Suppressor macrophage treated with lipopolysaccharide for 1 hour (primary cell): ENCODE measurements around the gene PATJ.
"Not testable (repeated sequence)": the region's sequence is repeated elsewhere in the genome, so short reads cannot be mapped to it uniquely, and the experiment has no call there.

Experiments used
- DNase-seq, 3 donors: peaks; one replicate each; pipeline ENCODE4 v3.0.0-alpha.2; 2020 to 2022

The PATJ gene

GRCh38 chr1:62181532-62181931 lies 439.3 kb downstream of the PATJ start:
- no peak for DNase-seq

- DNase-seq, result not testable (repeated sequence)
Measured at GRCh38 chr1:62182157-62182556, 439.9 kb downstream of the PATJ start.

- DNase-seq, result not testable (repeated sequence)
Measured at GRCh38 chr1:62183164-62184020, 441.1 kb downstream of the PATJ start.

GRCh38 chr1:62184336-62184735 lies 442.1 kb downstream of the PATJ start:
- DNase-seq, result no peak

- not testable (repeated sequence) for DNase-seq
Measured at GRCh38 chr1:62185233-62185632, 443.0 kb downstream of the PATJ start.

- DNase-seq, result no peak
Measured at GRCh38 chr1:62185677-62186076, 443.4 kb downstream of the PATJ start.

GRCh38 chr1:62187548-62187947 lies 445.3 kb downstream of the PATJ start:
- DNase-seq, result no peak

- no peak for DNase-seq
Measured at GRCh38 chr1:62188111-62188510, 445.8 kb downstream of the PATJ start.

- no peak for DNase-seq
Measured at GRCh38 chr1:62194651-62195544, 452.6 kb downstream of the PATJ start, which contains the start of gene L1TD1. Gene L1TD1 (plus strand): TSS chr1:62194849. CDS start chr1:62206629, 11,780 bp downstream.

GRCh38 chr1:62196086-62196690 lies 453.9 kb downstream of the PATJ start:
- DNase-seq, result no peak

- DNase-seq, result no peak
Measured at GRCh38 chr1:62198069-62198780, 455.9 kb downstream of the PATJ start.

GRCh38 chr1:62198781-62199125 lies 456.5 kb downstream of the PATJ start:
- DNase-seq, result no peak

- no peak for DNase-seq
Measured at GRCh38 chr1:62207187-62207586, 464.9 kb downstream of the PATJ start.

GRCh38 chr1:62208087-62208486 lies 465.8 kb downstream of the PATJ start:
- no peak for DNase-seq

- no peak for DNase-seq
Measured at GRCh38 chr1:62208970-62209369, 466.7 kb downstream of the PATJ start.

- peak; percentile 41 to 76 (median 51) for DNase-seq
Measured at GRCh38 chr1:62209931-62210595, 467.8 kb downstream of the PATJ start.

GRCh38 chr1:62210960-62211359 lies 468.7 kb downstream of the PATJ start:
- no peak for DNase-seq

GRCh38 chr1:62212411-62212810 lies 470.1 kb downstream of the PATJ start:
- DNase-seq, result no peak

GRCh38 chr1:62213075-62213914 lies 471.0 kb downstream of the PATJ start:
- no peak for DNase-seq

GRCh38 chr1:62218604-62219003 lies 476.3 kb downstream of the PATJ start:
- peak; percentile 34 to 55 (median 50) for DNase-seq

- not testable (repeated sequence) for DNase-seq
Measured at GRCh38 chr1:62220456-62220855, 478.2 kb downstream of the PATJ start.
